GM21526 (cell line): ENCODE results near the gene ASH1L.
"Not testable (repeated sequence)": the region's sequence is repeated elsewhere in the genome, so short reads cannot be mapped to it uniquely, and the experiment has no call there.

Experiments used
- ATAC-seq: cut with Tn5 transposase; IDR thresholded peaks from one replicate; pipeline ENCODE4 v1.9.1; 2021; ENCODE audit warnings: moderate library complexity; ENCODE audit not compliant: unreplicated experiment, low FRiP score

ASH1L gene

GRCh38 chr1:155316922-155317321 lies 245.7 kb downstream of the ASH1L start:
- no peak for ATAC-seq

GRCh38 chr1:155313261-155313660 lies 249.3 kb downstream of the ASH1L start:
- ATAC-seq: no peak

GRCh38 chr1:155309423-155310021 lies 253.1 kb downstream of the ASH1L start:
- ATAC-seq: no peak

DNA sequence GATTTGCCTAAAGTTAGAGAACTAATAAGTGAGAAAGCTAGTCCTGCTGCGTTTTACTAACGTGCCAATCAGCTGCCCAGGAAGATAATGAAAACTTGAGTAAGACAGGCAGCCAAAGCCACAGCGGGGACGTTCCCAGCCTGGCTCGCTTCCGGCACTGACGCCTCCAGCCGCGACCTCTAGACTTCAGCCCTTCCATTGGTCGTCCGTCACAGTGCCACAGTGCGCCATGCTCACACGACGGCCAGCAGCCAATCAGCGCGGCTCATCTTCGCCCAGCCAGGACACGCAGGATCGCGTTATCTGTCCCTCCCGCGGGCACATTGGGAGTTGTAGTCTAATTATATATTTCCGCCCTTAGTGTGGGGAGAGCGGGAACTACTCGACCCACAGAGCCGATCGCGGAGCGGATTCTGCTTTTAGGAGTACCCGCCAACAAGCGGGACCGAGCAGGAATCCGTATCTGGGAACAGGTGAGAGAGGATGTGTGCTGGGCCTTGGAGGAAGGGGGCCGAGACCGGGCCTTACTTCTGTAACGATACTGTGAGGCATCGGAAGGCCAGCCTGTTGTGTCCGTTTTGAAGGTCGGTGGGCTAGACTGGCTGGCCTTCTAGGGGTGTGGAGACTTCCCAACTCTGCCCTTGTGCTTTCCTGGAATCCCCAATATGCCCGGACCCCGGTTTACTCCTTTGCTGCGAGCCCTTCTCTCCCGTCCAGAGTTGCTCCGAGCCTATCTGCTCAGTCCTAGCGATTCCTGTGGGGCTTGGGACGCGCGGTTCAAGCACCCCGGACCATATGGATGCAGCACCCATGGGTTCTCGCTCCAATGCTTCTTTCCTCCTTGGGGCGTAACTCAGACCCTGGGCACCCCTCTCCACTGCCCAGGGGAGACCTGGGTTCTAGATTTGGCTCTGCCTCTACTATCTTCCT lies 253.8 kb downstream of the ASH1L start, which contains the start of gene FDPS:
TSS of gene FDPS (plus strand) at position 374 of the 930 bp plus-strand sequence. CDS start 924 bp downstream, outside the sequence.
- peak; percentile 93 for ATAC-seq

DNA sequence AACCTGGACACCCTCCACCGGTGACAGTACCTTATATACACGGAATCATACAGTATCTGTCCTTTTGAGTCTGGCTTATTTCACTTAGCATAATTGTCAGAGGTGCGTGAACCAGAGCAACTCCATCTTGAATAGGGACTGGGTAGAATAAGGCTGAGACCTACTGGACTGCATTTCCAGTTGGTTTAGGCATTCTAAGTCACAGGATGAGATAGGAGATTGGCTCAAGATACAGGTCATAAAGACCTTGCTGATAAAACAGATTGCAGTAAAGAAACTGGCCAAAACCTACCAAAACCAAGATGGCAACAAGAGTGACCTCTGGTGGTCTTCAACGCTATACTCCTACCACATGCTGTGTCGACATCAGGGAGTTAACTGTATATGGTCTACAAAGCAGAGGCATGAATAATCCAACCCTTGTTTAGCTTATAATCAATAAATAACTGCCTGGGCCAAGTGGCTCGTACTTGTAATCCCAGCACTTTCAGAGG lies 255.3 kb downstream of the ASH1L start:
- no peak for ATAC-seq

DNA sequence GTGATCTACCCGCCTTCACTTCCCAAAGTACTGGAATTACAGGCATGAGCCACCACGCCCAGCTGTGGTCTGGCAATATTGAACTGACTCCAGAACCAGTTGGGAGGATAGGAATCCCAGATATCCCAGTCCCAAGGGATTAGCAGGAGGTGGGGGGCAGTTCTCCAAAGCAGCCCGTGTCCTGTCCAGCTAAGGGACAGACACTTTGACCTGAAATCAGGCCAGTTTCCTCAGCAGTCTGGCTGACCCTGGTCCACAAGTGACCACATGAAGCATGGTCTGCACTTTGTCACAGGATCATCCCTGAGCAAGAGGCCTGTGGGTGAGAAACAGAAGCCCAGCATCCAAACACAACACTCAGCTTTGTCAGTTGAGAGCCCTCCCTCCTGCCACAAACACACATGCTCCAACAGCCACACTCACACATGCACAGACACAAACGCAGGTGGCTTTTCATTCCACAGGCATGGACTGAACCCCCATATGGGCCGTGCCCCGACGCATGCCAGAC lies 256.7 kb downstream of the ASH1L start:
- ATAC-seq: no peak

DNA sequence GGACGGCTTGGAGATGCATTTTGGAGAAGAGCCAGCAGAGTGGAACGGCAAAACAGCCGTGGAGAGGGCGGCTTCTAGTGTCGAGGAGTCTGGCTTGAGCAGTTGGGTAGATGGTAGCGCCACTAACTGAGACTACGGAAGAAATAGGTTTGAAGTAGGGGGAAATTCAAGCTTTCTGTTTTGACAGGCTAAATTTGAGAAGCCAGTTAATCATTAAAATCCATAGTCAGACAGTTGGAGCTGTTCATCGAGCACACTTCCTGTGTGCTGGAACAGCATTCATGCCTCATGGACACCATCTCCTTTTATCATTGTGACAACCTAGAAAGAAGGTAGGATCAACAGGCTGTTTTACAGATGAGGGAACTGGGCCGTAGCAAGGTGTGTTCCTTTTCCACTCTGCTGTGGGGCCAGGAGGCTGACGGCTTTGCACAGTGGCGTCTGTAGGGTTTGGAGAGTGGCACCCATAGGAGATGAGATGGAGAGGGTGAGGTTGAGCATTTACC lies 258.0 kb downstream of the ASH1L start:
- no peak for ATAC-seq

- no peak for ATAC-seq
These were observed 261.2 kb downstream of the ASH1L start, which contains the start of gene PKLR for GRCh38 chr1:155301342-155301841. PKLR (minus strand) TSS chr1:155301438; CDS start chr1:155301395, 43 bp downstream.

- ATAC-seq: no peak
These were observed 261.9 kb downstream of the ASH1L start for GRCh38 chr1:155300553-155301329.

- ATAC-seq: no peak
These were observed 262.6 kb downstream of the ASH1L start for GRCh38 chr1:155300024-155300423.

GRCh38 chr1:155297384-155297783 lies 265.2 kb downstream of the ASH1L start:
- no peak for ATAC-seq

DNA sequence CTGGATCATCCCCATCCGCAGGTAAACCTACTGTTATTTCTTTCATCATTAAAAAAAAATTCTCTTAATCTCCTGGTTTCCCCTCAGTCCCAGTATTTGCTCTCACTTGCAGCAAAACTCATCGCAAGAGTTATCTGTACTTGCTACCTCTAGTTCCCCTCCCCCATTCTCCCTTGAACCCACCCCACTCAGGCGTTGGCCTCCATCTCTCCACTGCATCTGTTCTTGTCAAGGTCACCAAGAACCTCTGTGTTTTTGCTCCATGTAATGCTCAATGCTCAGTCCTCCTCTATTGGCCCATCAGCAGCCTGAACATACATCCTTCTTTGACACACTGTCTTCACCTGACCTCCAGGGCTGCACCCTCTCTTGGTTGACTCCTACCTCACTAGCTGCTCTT lies 265.9 kb downstream of the ASH1L start:
- no peak for ATAC-seq

DNA sequence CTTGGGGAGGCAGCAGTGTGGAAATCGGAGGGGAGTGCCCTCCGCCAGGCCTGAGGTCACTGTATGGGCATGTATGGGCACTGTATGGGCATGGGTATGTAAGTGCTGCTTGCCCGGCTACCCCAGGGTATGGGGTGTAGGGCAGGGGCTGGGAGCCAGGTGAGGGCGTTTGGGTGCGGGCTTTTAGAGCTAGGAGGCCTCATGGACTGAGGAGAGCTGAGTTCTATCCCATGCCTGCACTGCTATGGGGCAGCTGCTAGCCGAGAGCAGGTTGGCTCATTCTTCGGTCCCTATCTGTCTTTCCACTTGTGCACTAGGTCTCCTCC lies 266.7 kb downstream of the ASH1L start:
- no peak for ATAC-seq

- ATAC-seq: no peak
These were observed 267.2 kb downstream of the ASH1L start for GRCh38 chr1:155295183-155295941.

GRCh38 chr1:155294520-155295182 lies 268.0 kb downstream of the ASH1L start:
- ATAC-seq: no peak

DNA sequence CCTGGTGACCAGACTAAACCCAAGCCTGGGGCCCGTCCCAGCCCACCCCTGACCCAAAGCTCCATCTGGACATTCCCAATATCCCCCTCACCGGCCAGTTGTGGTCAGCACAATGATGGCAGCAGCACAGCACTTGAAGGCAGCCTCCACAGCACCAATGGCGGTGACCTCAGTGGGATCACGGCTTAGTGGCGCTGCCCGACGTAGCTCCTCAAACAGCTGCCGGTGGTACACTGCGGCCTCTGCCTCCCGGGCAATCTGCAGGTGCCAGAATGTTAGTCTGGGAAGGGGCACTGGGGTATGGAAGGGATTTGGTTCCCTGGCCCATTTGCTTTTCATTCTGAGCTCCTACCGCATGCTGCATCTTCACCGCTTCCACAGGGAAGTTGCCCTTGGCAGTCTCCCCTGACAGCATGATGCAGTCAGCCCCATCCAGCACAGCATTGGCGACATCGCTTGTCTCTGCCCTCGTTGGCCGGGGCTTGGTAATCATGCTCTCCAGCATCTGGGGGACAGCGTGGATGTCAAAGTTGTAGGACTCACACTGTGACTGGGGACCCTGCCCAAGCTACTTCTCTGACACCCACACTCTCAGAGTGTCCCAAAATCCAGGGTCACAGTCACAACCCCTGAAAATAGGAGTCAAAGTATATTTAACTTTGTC lies 269.4 kb downstream of the ASH1L start:
- no peak for ATAC-seq

DNA sequence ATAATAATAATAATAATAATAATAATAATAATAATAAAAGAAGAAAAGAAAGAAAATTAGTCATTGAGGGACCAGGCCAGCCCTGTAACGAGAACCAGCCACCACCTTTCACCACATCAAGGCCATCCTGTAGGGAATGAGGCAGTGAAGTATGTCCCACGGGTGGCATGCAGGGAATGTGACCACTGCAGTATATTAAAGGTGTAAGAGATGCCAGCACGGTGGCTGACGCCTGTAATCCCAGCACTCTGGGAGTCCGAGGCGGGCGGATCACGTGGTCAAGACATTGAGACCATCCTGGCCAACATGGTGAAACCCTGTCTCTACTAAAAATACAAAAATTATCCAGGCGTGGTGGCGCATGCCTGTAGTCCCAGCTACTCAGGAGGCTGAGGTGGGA lies 271.6 kb downstream of the ASH1L start:
- ATAC-seq: not testable (repeated sequence)

DNA sequence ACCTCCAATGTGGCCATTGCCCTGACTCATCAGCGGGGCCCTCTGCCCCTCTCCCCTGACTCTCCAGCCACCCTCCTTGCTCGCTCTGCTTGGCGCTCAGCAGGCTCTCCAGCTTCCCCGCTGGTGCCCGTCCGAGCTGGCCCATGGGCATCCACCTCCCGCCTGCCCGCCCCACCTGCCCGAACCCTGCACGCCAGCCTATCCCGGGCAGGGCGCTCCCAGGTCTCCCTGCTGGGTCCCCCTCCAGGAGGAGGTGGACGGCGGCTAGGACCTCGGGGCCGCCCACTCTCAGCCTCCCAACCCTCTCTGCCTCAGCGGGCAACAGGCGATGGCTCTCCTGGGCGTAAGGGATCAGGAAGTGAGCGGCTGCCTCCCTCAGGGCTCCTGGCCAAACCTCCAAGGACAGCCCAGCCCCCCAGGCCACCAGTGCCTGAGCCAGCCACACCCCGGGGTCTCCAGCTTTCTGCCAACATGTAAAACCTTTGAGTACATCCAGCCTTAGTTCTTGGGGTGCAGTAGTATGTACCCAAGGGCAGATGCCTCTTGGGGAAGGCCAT lies 274.5 kb downstream of the ASH1L start:
- no peak for ATAC-seq
